ENCODE results near the gene POLD1. TPM values are rescaled to one million over a fixed set of nuclear protein-coding genes. Genes with fewer than 3 reads are reported as not detected.

The POLD1 gene
- polyA plus RNA-seq, 3 donors, result 9.3 to 22.4 (median 15.6) TPM

GRCh38 chr19:50434525-50434924 lies 50.4 kb downstream of the POLD1 start:
- no peak for DNase-seq
- H3K4me1 ChIP-seq (ENCODE audit: control insufficient read depth in 1 of 2, insufficient read depth in 2 of 2, low read length in 2 of 2), result peaks cover 15 to 17% of the 10 kb centered on the region in 2 donors
- peak overlapping the region in 1 of 7 donors; percentile 18 for H3K27ac Mint-ChIP-seq

GRCh38 chr19:50435221-50435620 lies 51.1 kb downstream of the POLD1 start:
- TF ChIP-seq CTCF (IDR thresholded peaks at IDR 0.05), result no peak
- no peak overlapping the region for H3K27ac ChIP-seq (ENCODE audit: low read depth in 1 of 2, low read length in 2 of 2)
- no peak for DNase-seq
- H3K36me3 ChIP-seq (replicated peaks in 1 of 2; ENCODE audit: control insufficient read depth in 1 of 2, insufficient read depth in 2 of 2, low read length in 2 of 2), result no peaks in the 10 kb centered on the region
- H3K4me1 ChIP-seq (ENCODE audit: control insufficient read depth in 1 of 2, insufficient read depth in 2 of 2, low read length in 2 of 2), result peaks cover 15 to 17% of the 10 kb centered on the region in 2 donors
- Mint-ChIP-seq H3K4me3 (no peak overlapping the region), H3K27me3 (ENCODE audit: low read depth in 3 of 3) (peaks cover 20 to 40% (median 32%) of the 10 kb centered on the region in 3 donors), H3K27ac (no peak overlapping the region), H3K36me3 (no peaks in the 10 kb centered on the region), H3K9me3 (no peaks in the 10 kb centered on the region), H3K4me1 (peaks cover 18% of the 10 kb centered on the region)
- 88% methylated on average over 14 of the region's 17 CpGs for WGBS (ENCODE audit: insufficient coverage)
- H3K9ac ChIP-seq (ENCODE audit: insufficient read depth, low read length, poor library complexity, severe bottlenecking), result no peak overlapping the region
- H2AFZ ChIP-seq (ENCODE audit: insufficient read depth, low read depth, low read length, poor library complexity, severe bottlenecking), result no peak overlapping the region
- intact Hi-C loops (cut with micrococcal nuclease), result no loop called here
- H3K4me3 ChIP-seq (replicated peaks in 1 of 3; ENCODE audit: low read depth in 2 of 3, low read length in 3 of 3), result no peak overlapping the region
- H3K4me2 ChIP-seq (replicated peaks; ENCODE audit: extremely low read depth, low read length, poor library complexity, severe bottlenecking), result no peak overlapping the region
- peaks cover 0 to 10% of the 10 kb centered on the region in 2 donors for H3K27me3 ChIP-seq (ENCODE audit: control insufficient read depth in 2 of 2, insufficient read depth in 2 of 2, low read length in 2 of 2)
- no peaks in the 10 kb centered on the region for H4K20me1 ChIP-seq (ENCODE audit: insufficient read depth, low read length)
- no peaks in the 10 kb centered on the region for H3K79me2 ChIP-seq (ENCODE audit: insufficient read depth, low read length)
- no peaks in the 10 kb centered on the region for H3K9me3 ChIP-seq (replicated peaks in 1 of 2; ENCODE audit: control insufficient read depth in 1 of 2, insufficient read depth in 1 of 2, low read length in 2 of 2)

More at GRCh38 chr19:50434525-50434924, 50.4 kb downstream of the POLD1 start:
- Histone ChIP-seq H3K9ac (ENCODE audit: insufficient read depth, low read length, poor library complexity, severe bottlenecking) (no peak overlapping the region), H3K4me3 (replicated peaks in 1 of 3; ENCODE audit: low read depth in 2 of 3, low read length in 3 of 3) (no peak overlapping the region), H3K9me3 (replicated peaks in 1 of 2; ENCODE audit: control insufficient read depth in 1 of 2, insufficient read depth in 1 of 2, low read length in 2 of 2) (no peaks in the 10 kb centered on the region), H3K4me2 (replicated peaks; ENCODE audit: extremely low read depth, low read length, poor library complexity, severe bottlenecking) (no peak overlapping the region), H3K27me3 (ENCODE audit: control insufficient read depth in 2 of 2, insufficient read depth in 2 of 2, low read length in 2 of 2) (peaks cover 0 to 10% of the 10 kb centered on the region in 2 donors), H2AFZ (ENCODE audit: insufficient read depth, low read depth, low read length, poor library complexity, severe bottlenecking) (no peak overlapping the region), H3K36me3 (replicated peaks in 1 of 2; ENCODE audit: control insufficient read depth in 1 of 2, insufficient read depth in 2 of 2, low read length in 2 of 2) (no peaks in the 10 kb centered on the region), H3K79me2 (ENCODE audit: insufficient read depth, low read length) (no peaks in the 10 kb centered on the region), H4K20me1 (ENCODE audit: insufficient read depth, low read length) (no peaks in the 10 kb centered on the region), H3K27ac (ENCODE audit: low read depth in 1 of 2, low read length in 2 of 2) (no peak overlapping the region)
- Mint-ChIP-seq H3K4me3 (peak overlapping the region in 1 of 2 donors; percentile 39), H3K4me1 (peaks cover 18% of the 10 kb centered on the region), H3K27me3 (ENCODE audit: low read depth in 3 of 3) (peaks cover 16 to 41% (median 33%) of the 10 kb centered on the region in 3 donors), H3K9me3 (no peaks in the 10 kb centered on the region), H3K36me3 (no peaks in the 10 kb centered on the region)
- WGBS (ENCODE audit: insufficient coverage), result 58% methylated on average over 11 of the region's 12 CpGs
- TF ChIP-seq CTCF (IDR thresholded peaks at IDR 0.05), result no peak
- intact Hi-C loops (cut with micrococcal nuclease), result loop anchor here in 1 of 2 donors (5.0 kb wide), 1 partner anchor 47 kb away; no protein-coding TSS in a partner anchor

Measured in CD14-positive monocyte (primary cell).